ENCODE results near the gene MPPED1.

- TF ChIP-seq, protein P1, sequence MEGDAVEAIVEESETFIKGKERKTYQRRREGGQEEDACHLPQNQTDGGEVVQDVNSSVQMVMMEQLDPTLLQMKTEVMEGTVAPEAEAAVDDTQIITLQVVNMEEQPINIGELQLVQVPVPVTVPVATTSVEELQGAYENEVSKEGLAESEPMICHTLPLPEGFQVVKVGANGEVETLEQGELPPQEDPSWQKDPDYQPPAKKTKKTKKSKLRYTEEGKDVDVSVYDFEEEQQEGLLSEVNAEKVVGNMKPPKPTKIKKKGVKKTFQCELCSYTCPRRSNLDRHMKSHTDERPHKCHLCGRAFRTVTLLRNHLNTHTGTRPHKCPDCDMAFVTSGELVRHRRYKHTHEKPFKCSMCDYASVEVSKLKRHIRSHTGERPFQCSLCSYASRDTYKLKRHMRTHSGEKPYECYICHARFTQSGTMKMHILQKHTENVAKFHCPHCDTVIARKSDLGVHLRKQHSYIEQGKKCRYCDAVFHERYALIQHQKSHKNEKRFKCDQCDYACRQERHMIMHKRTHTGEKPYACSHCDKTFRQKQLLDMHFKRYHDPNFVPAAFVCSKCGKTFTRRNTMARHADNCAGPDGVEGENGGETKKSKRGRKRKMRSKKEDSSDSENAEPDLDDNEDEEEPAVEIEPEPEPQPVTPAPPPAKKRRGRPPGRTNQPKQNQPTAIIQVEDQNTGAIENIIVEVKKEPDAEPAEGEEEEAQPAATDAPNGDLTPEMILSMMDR (IDR thresholded peaks at IDR 0.05 in 8 of 11, conservative IDR thresholded peaks at IDR 0.05 in 3 of 11) = no peak
- no peak for TF ChIP-seq POLR2AphosphoS5 (IDR thresholded peaks at IDR 0.05)
- no peak for TF ChIP-seq POLR2A (IDR thresholded peaks at IDR 0.05)
These were observed 53.6 kb downstream of the MPPED1 start for GRCh38 chr22:43465291-43466015.
